ENCODE data around the gene SLC38A3.
"Not testable (repeated sequence)": the region's sequence is repeated elsewhere in the genome, so short reads cannot be mapped to it uniquely, and the experiment has no call there.

- TF ChIP-seq, protein P1, sequence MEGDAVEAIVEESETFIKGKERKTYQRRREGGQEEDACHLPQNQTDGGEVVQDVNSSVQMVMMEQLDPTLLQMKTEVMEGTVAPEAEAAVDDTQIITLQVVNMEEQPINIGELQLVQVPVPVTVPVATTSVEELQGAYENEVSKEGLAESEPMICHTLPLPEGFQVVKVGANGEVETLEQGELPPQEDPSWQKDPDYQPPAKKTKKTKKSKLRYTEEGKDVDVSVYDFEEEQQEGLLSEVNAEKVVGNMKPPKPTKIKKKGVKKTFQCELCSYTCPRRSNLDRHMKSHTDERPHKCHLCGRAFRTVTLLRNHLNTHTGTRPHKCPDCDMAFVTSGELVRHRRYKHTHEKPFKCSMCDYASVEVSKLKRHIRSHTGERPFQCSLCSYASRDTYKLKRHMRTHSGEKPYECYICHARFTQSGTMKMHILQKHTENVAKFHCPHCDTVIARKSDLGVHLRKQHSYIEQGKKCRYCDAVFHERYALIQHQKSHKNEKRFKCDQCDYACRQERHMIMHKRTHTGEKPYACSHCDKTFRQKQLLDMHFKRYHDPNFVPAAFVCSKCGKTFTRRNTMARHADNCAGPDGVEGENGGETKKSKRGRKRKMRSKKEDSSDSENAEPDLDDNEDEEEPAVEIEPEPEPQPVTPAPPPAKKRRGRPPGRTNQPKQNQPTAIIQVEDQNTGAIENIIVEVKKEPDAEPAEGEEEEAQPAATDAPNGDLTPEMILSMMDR (IDR thresholded peaks at IDR 0.05) = not testable (repeated sequence)
- not testable (repeated sequence) for TF ChIP-seq POLR2A (IDR thresholded peaks at IDR 0.05)
These were observed 57.1 kb downstream of the SLC38A3 start for GRCh38 chr3:50262200-50262599.

All from esophagus squamous epithelium (tissue), 4 donors.